DOHH2 (cell line): ENCODE measurements around the gene ATP2B3.

Experiments
- H3F3A ChIP-seq: fragments of 200-600 bp; sonication (generic), shearing (Covaris generic); 2 replicates; pipeline ENCODE4 v1.6.0; 2016; ENCODE audit warnings: antibody characterized with exemption, mild to moderate bottlenecking; ENCODE audit not compliant: control insufficient read depth, insufficient read depth
- H3K27ac ChIP-seq: fragments of 200-600 bp; sonication (generic); 2 replicates; pipeline ENCODE4 v1.5.1; 2014; ENCODE audit warnings: low read depth, mild to moderate bottlenecking, low read length, moderate library complexity
- H3K27me3 ChIP-seq: fragments of 200-600 bp; sonication (generic); 2 replicates; pipeline ENCODE4 v1.6.1; 2014; ENCODE audit warnings: mild to moderate bottlenecking, low read length, mixed read lengths; ENCODE audit not compliant: control insufficient read depth
- H3K36me3 ChIP-seq: fragments of 200-600 bp; sonication (generic); 2 replicates; pipeline ENCODE4 v1.6.1; 2014; ENCODE audit warnings: mild to moderate bottlenecking, low read length, moderate library complexity, mixed read lengths; ENCODE audit not compliant: control insufficient read depth
- H3K4me1 ChIP-seq: fragments of 200-600 bp; sonication (generic); 2 replicates; pipeline ENCODE4 v1.6.1; 2014; ENCODE audit warnings: mild to moderate bottlenecking, low read length, mixed read lengths; ENCODE audit not compliant: control insufficient read depth
- H3K4me2 ChIP-seq: fragments of 200-600 bp; sonication (generic); 2 replicates; pipeline ENCODE4 v1.6.0; 2014; ENCODE audit warnings: mild to moderate bottlenecking, low read length, moderate library complexity
- H3K4me3 ChIP-seq: fragments of 200-600 bp; sonication (generic); 2 replicates; pipeline ENCODE4 v1.5.1; 2014; ENCODE audit warnings: mild to moderate bottlenecking, low read length, mixed read lengths
- H3K79me2 ChIP-seq: fragments of 200-600 bp; sonication (generic); 2 replicates; pipeline ENCODE4 v1.6.1; 2014; ENCODE audit warnings: mild to moderate bottlenecking, low read length, mixed read lengths; ENCODE audit not compliant: control insufficient read depth
- H3K9me2 ChIP-seq: fragments of 200-600 bp; sonication (generic); replicated peaks from 2 replicates; pipeline ENCODE4 v1.6.1; 2014; ENCODE audit warnings: mild to moderate bottlenecking, low read length, mixed read lengths; ENCODE audit not compliant: control insufficient read depth
- H3K9me3 ChIP-seq: fragments of 200-600 bp; sonication (generic); 2 replicates; pipeline ENCODE4 v1.6.1; 2014; ENCODE audit warnings: antibody characterized with exemption, low read length, mixed read lengths; ENCODE audit not compliant: control insufficient read depth, insufficient read depth
- H4K20me1 ChIP-seq: fragments of 200-600 bp; sonication (generic); 2 replicates; pipeline ENCODE4 v1.6.0; 2014; ENCODE audit warnings: low read depth, mild to moderate bottlenecking, antibody characterized with exemption, low read length, moderate library complexity; ENCODE audit not compliant: control insufficient read depth, insufficient read depth
- EZH2phosphoT487 ChIP-seq: fragments of 200-600 bp; sonication (generic); IDR thresholded peaks from 2 replicates; pipeline ENCODE4 v1.6.1; 2017; ENCODE audit warnings: borderline replicate concordance, mild to moderate bottlenecking, antibody characterized with exemption, low read length, moderate library complexity, mixed read lengths
- TF ChIP-seq, protein P1 (sequence below): fragments of 200-600 bp; sonication (generic); IDR thresholded peaks from one replicate; pipeline ENCODE4 v1.5.1; 2014; ENCODE audit warnings: antibody characterized with exemption, mild to moderate bottlenecking, low read depth, low read length; ENCODE audit not compliant: poor library complexity, severe bottlenecking

Gene ATP2B3

DNA sequence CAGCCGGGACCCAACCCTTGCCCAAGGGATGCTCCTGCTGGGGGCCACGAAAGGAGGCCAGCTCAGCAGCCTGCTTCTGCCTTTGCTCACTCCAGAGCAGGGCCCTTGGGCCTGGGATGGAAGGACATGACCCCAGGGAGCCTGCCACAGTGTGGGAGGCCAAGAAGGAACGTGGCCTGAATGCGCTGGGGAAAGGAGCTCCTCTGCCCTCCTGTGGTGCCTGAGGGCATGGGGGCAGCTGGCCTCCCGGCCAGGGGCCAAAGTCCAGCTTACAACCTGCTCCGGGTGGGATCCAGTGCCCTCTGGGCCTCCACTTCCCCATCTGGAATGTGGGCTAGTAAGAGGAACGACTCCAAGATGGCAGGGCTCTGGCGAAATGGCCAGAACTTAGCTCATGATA is 2.0 kb upstream of the ATP2B3 start:
- Histone ChIP-seq H3K27ac (no peak overlapping the region), H3K36me3 (no peaks in the 10 kb centered on the region), H3F3A (no peaks in the 10 kb centered on the region), H3K4me1 (no peaks in the 10 kb centered on the region), H3K9me3 (no peaks in the 10 kb centered on the region), H3K27me3 (no peaks in the 10 kb centered on the region), H3K4me2 (no peak overlapping the region), H3K9me2 (no peaks in the 10 kb centered on the region), H3K79me2 (no peaks in the 10 kb centered on the region), H3K4me3 (no peak overlapping the region), H4K20me1 (no peaks in the 10 kb centered on the region)
- TF ChIP-seq, protein P1, sequence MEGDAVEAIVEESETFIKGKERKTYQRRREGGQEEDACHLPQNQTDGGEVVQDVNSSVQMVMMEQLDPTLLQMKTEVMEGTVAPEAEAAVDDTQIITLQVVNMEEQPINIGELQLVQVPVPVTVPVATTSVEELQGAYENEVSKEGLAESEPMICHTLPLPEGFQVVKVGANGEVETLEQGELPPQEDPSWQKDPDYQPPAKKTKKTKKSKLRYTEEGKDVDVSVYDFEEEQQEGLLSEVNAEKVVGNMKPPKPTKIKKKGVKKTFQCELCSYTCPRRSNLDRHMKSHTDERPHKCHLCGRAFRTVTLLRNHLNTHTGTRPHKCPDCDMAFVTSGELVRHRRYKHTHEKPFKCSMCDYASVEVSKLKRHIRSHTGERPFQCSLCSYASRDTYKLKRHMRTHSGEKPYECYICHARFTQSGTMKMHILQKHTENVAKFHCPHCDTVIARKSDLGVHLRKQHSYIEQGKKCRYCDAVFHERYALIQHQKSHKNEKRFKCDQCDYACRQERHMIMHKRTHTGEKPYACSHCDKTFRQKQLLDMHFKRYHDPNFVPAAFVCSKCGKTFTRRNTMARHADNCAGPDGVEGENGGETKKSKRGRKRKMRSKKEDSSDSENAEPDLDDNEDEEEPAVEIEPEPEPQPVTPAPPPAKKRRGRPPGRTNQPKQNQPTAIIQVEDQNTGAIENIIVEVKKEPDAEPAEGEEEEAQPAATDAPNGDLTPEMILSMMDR, result no peak
- TF ChIP-seq EZH2phosphoT487, result no peak

DNA sequence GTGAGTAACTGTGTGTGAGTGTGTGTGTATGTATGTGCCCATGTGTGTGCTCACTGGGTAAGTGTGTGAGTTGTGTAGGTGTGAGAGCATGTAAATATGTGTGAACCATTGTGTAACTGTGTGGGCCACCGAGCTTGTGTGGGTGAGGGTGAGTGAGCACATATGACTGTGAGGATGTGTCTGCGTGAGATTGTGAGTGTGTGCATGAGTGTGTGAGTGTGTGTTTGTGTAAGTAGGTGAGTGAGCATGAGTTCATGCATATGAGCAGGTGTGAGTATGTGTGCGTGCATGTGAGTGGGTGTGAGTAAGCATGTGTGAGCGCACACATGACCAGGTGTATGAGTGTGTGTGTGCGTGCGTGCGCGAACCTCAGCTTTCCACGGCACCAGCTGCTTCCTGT is 1.4 kb upstream of the ATP2B3 start:
- no peaks in the 10 kb centered on the region for H3F3A ChIP-seq
- H3K4me2 ChIP-seq, result no peak overlapping the region
- H3K27ac ChIP-seq, result no peak overlapping the region
- H3K9me3 ChIP-seq, result no peaks in the 10 kb centered on the region
- no peaks in the 10 kb centered on the region for H3K27me3 ChIP-seq
- H3K79me2 ChIP-seq, result no peaks in the 10 kb centered on the region
- no peaks in the 10 kb centered on the region for H3K36me3 ChIP-seq
- H3K9me2 ChIP-seq, result no peaks in the 10 kb centered on the region
- no peak overlapping the region for H3K4me3 ChIP-seq
- no peaks in the 10 kb centered on the region for H3K4me1 ChIP-seq
- TF ChIP-seq, protein P1, result no peak
- TF ChIP-seq EZH2phosphoT487, result no peak
- no peaks in the 10 kb centered on the region for H4K20me1 ChIP-seq

DNA sequence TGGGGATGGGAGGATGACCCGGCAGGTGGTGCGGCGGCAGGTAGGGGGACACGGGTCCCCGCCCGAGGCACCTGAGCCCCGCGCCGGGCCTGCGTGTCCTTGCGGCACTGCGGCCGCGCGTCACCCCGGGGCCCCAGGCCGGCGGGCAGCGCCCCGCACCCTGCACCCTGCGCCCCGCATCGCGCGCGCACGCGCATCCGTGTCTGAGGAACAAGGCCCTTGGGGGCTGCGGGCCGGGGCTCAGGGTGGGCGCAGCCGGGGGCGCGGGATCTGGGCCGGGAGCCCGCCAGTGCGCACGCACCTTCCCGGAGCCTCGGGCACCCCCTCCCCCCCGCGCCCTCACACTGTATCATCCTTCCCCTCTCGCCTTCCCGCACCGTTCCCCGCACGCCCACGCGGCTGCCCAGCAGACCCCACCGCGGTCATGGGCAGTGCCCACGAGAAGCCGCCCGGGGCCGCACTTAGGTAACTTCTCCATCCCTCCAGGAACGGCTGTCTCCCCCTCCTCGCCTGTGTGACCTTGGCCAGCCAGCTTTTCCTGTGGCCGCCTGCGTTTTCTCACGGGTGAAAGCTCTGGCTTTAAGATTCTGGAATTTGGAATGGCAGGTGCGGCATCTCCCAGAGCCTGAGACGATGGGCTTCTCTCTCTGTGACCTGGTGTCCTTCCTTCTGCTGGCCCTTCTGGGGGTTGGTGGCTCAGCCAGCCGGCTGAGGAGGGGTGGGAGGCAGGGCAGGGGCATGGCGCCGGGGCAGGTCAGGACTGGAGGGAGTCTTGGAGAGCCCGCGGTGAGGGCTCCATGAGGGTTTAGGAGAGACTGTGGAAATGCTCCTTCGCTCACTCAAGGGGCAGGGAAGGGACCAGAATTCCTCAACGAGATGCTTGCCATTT is 748 bp downstream of the ATP2B3 start:
- no peaks in the 10 kb centered on the region for H3K79me2 ChIP-seq
- no peaks in the 10 kb centered on the region for H3F3A ChIP-seq
- no peak overlapping the region for H3K4me3 ChIP-seq

More for the DNA sequence above, 748 bp downstream of the ATP2B3 start:
- H3K36me3 ChIP-seq, result no peaks in the 10 kb centered on the region
- no peaks in the 10 kb centered on the region for H4K20me1 ChIP-seq
- no peaks in the 10 kb centered on the region for H3K27me3 ChIP-seq
- H3K4me1 ChIP-seq, result no peaks in the 10 kb centered on the region
- H3K9me2 ChIP-seq, result no peaks in the 10 kb centered on the region
- H3K4me2 ChIP-seq, result no peak overlapping the region
- no peak overlapping the region for H3K27ac ChIP-seq
- no peak for TF ChIP-seq EZH2phosphoT487
- TF ChIP-seq, protein P1, result no peak
- H3K9me3 ChIP-seq, result no peaks in the 10 kb centered on the region
